ENCODE data around the gene UBE2L3.
"Not testable (repeated sequence)": the region's sequence is repeated elsewhere in the genome, so short reads cannot be mapped to it uniquely, and the experiment has no call there.

The UBE2L3 gene

DNA sequence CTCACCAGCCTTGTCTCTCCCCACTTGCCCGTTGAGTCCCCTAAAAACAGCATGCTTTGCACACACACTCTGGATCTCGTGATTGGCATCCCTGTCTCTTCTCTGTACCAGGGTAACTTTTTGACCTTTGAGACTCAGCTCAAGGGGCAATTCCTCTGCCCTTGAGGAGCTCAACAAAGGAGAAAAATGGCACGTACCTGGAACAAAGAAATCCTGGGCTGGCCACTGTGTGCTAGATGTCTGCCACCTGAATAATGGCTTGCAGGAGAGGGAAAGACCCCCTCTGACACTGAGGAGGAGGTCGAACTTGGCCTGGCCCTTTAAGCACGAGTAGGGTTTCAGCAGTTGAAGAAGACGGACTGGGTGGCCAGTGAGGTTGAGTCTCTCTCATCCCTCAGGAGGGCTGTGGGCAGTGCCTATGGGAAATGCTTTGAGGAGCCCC, 5.8 kb downstream of the UBE2L3 start:
- DNase-seq = no peak

DNA sequence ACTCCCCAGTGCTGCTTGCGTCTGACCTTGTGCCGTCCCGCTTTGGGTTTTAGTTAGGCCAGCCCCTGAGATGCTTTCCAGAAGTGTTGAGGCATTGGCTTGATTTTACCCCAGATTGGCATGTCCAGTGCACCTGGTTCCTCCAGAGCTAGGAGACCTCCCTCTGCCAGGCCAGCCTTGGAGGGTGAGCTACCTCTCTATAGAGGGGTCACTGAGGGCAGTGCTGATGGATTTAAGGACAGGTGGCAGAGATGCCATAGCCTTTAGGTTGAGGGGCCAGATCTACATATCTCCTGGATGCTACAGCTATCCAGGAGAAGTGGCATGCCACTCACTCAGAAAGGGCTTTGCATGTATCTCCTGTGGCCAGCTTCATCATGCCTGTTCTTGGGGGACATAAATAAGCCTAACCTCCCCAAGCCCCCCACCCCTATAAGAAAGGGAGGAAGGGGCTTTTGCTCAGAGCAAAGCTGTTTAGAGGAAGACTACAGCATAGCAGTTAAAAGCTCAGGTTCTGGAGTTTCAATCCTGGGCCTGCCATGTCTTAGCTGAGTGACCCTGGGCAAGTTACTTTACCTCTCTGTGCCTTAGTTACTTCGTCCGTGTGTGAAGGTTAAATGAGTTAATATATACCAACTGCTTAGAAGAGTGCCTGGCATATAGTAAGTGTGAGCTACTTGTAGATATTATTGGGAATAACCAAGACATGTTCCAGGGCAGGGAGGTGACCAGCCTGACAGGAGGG, 6.4 kb downstream of the UBE2L3 start:
- DNase-seq = no peak

DNA sequence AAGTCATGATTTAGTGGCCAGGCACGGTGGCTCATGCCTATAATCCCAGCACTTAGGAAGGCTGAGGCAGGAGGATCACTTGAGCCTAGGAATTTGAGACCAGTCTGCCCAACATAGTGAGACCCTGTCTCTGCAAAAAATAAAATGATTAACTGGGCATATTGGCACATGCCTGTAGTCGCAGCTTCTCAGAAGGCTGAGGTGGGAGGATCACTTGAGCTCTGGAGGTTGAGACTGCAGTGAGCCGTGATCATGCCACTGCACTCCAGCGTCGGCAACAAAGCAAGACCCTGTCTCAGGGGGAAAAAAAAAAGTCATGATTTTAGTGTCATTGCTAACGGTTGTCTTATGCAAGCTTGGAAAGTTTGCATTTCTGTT, 11.9 kb downstream of the UBE2L3 start:
- DNase-seq = no peak

DNA sequence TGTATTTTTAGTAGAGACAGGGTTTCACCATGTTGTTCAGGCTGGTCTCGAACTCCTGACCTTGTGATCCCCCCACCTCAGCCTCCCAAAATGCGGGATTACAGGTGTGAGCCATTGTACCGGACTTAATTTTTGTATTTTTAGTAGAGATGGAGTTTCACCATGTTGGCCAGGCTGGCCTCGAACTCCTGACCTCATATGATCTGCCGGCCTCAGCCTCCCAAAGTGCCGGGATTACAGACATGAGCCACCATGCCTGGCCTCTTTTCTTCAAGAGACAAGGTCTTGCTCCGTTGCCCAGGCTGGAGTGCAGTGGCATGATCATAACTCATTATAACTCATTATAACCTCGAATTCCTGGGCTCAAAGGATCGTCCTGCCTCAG, 13.1 kb downstream of the UBE2L3 start:
- DNase-seq = not testable (repeated sequence)

DNA sequence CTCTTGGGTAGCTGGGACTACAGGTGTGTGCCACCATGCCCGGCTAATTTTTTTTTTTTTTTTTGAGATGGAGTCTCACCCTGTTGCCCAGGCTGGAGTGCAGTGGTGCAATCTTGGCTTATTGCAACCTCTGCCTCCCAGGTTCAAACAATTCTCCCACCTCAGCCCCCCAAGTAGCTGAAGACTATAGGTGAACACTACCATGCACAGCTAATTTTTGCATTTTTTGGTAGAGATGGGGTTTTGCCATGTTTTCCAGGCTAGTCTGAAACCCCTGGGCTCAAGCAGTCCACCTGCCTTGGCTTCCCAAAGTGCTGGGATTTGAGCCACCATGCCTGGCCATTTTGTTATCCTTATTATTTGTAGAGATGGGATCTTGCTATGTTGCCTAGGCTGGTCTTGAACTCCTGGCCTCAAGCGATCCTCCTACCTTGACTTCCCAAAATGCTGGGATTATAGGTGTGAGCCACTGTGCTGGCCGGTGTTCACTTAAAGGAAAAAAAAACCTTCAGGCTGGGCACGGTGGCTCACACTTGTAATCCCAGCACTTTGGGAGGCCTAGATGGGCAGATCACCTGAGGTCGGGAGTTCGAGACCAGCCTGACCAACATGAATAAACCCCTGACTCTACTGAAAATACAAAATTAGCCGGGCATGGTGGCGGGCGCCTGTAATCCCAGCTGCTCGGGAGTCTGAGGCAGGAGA, 13.6 kb downstream of the UBE2L3 start:
- DNase-seq = not testable (repeated sequence)

DNA sequence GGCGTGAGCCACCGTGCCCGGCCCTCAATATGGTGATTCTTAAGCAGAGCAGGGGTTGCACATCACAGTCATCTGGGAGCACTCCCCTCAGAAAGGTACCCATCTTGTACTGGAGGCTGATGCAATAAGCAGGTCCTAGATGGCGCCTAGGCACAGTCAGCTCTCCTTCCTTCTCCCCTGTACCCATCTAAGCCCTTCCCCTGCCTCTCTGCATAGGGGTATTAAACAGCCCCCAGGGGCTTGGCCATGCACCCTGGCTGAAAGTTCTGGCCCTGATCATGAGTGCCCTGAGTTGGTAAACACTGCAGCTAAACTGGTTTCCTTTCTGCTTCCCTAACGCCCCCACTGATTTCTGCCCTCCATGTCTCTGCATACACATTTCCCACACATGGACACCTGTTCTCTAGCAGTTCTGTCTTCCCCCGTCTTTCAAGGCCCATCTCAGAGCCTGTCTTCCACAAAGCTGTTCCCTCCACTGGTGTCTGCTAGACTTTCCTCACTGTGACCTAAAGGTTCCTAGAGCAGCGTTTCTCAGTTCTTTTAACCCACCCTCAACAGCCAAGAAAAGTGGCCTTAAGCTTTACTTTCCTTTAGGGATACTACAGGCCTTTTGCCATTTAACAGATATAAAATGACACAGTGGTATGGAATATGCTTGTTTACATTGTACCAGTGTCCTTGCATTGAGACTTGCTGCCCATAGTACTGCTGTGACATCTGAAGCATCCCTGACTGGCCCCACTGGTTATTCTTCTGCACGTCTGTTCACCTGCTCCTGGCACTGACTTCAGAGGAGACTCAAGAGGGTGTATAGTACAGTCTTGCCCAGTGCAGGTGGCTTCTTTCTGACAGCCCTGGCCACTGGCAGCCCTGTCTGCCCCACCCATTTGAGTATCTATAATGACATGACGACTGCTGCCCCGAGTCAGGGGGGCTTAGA, 15.6 kb downstream of the UBE2L3 start:
- DNase-seq = no peak

DNA sequence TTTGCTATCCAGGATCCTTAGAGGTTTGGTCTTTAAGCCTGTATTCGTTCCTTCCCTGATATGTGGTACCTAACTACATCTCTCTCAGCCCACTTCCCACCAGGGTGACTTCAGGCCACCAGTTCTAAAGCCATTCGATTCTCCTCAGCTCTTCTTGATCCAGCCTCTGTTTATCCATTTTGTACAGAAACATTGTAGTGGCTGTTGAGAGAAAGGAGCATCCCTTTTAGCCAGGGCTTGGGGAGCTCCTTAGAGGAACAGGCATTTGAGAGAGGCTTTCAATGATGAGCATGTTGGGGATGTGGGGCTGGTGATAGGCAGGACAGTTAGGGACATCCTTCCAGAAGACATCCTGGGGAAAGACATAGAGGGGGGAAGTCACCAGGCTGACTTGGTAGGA, 17.9 kb downstream of the UBE2L3 start:
- no peak for DNase-seq

DNA sequence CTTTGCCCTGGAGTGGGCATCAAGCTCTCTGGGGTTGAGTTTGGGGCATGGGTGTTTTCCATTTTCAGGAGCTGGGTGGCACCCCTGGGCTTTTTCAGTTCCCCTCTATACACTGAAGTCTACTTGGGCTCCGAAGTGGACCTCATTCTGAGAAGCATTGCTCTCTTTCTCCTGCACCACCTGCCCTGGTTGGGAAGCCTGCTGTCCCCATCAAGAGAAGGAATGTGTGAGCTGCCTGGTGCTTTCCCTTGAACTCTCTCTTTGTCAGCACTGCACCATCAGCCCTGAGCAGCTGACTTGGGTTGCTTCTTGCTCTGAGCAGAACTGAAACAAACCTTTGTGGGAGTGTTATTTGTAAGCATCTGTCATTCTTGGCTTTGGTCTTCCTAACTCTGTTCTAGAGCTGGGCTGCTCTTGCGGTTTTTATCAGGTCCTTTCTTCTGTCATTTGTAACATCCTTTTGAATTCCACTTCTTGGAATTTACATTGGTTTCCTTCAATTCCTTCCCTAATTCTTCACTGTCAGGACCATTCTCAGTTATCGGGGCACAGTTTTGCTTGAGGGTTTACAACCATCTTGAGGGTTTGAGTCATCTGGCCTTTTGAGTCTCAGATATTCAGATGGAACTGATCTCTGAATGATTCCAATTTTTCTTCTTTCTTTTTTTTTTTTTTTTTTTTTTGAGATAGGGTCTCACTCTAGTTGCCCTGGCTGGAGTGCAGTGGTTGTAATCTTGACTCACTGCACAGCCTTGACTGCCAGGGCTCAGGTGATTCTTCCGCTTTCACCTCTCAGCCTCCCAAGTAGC, 20.5 kb downstream of the UBE2L3 start:
- DNase-seq = no peak

DNA sequence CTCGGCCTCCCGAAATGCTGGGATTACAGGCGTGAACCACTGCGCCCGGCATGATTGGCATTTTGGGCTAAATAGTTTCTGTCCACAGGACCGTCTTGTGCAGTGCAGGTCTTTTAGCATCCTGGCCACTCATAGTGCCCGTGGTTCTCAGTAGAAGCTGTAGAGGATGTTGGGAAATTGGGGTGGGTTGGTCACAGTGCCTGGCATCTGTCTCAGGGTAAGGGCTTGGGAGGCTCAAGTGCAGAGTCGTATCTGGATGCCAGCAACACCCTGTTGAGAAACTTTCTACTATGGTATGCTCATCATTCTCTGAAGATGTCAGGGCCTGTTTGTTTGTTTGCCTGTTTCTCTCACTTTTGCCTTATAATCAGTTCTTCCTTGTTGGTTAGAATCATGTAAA, 21.9 kb downstream of the UBE2L3 start:
- DNase-seq = no peak

DNA sequence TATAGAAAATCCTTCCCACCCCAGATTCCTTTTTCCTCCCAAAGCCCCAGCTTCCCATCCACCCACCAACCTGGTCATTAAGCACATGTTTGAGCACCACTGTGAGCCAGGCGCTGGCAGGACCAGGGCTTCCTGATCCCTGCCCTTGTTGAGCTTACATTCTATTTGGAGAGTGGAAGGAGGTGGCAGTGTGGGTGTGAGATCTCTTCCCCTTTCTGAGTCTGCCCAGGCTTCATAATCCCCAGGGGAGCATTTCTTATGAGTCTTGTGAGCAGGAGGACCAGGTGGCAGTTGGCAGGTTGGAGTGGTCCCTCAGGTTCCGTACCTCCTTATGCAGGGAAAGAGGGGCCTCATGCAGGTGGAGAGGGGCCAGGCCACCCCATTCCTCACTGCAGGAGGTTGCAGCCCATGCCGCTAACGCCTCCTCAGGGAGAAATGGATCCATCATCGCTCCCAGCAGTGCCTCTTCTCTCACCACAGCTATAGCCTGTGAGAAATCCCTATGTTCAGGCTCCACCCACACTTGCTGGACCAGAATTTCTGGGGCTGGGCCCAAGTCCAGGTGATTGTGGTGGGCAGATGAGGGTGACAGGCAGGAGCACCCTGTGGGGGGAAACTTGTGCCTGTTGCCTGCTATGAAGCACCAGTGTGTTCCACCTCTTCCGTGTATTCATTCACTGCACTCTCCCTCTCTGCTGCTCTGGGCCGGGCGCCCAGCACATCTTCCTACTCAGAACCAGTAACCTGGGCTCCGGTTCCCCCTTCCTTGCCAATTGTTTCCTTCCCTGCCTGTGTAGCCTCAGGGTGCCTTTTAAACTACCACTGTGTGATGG, 23.5 kb downstream of the UBE2L3 start:
- DNase-seq = no peak

DNA sequence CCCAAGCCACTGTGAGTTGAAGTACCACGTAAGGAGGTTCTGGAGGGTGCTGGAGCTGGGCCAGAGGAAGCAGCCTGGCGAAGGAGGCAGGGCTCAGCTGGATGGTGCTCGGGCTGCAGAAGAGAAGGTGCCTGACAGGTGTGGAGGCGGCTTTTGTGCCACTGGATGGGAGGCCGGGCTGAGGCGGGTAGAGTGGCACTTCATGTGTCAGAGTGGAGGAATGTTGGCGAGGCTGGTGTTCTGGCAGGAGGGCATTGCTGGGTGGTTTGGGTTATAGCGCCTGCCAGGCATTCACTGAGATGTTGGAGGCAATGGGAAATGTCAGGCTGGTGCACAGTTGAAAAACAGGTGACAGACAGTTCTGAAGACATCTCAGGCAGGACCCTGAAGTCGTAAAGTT, 24.2 kb downstream of the UBE2L3 start:
- no peak for DNase-seq

DNA sequence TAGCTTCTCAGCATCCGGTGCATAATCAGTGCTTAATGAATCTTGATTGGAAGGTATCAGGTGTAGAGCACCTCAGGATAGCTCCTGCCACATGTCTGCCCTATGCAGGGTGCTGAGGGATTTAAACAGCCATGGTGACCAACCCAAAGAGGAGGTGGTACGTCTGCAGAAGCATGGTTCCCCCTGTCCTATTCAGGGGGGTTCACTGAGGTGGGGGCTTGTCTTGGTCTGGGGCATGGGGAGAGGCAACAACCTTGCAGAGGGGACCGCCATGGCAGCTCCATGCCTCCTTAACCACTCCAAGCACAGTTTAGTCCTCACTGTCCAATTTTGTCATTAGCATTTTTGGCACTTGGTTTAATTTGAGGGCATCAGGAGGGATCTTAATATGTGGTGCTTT, 24.9 kb downstream of the UBE2L3 start:
- no peak for DNase-seq

DNA sequence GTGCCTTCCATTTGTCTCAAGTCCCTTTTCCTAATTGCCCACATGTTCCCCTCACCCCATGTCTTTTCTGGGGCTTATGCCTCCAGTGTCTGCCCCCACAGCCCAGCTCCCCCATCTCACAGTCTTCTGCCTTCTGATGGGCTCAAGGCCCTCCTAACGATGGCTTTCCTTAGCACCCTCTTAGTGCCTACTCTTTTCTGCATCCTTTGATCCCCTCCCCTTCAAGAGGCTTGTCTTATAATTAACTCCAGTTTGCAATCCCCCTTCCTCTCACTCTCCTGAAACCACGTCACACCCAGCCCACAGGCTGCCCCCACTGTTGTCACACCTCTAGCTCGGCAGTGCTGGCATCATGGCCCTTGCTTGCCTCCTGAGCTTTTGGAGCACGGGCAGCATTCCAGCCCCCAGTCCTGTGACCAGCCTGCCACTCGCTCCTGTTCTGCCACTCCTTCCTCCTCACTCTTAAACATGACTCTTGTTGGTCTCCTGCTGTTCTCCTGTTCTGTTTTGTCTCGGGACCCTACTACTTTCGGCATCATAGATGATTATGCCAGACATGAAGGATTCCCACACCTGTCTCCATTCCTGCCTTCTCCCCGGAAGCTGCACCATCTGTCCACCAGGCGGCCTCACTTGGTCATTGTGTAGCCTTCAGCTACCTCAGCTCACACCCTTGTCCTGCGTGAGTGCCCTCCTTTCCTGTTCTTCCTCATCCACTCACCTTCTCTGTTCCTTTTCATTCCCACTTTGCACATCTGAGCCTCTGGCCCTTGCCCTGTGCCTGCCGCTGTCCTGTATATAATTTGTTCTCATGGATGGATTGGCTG, 26.1 kb downstream of the UBE2L3 start:
- DNase-seq = no peak

DNA sequence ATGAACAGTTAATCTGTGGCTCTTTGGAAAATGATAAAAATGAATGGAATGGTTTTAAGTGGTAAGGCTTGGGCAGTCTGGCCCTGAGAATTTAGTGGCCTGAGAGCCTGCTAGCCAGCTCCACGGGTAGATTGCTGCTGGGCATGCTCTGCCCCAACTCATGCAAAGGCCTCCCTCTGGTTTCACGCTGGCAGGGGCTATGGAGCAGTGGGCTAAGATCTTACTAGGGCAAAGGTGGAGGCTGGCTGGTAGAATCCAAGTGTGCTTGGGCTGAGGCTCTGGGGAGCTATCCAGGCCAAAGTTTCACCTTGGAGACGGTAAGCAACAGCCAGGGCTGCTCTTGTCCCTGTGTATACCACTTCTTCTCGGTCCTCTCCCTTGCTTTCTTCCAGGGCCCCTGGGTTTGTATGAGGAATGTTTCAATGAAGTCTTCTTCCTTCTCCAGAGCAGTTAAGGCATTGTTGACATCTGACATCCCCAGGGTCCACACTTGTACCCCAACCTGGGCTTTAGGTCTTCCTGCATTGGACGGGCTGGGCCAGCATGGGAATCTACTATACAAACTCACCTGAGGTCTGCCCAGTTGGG, 27.4 kb downstream of the UBE2L3 start:
- DNase-seq = no peak

DNA sequence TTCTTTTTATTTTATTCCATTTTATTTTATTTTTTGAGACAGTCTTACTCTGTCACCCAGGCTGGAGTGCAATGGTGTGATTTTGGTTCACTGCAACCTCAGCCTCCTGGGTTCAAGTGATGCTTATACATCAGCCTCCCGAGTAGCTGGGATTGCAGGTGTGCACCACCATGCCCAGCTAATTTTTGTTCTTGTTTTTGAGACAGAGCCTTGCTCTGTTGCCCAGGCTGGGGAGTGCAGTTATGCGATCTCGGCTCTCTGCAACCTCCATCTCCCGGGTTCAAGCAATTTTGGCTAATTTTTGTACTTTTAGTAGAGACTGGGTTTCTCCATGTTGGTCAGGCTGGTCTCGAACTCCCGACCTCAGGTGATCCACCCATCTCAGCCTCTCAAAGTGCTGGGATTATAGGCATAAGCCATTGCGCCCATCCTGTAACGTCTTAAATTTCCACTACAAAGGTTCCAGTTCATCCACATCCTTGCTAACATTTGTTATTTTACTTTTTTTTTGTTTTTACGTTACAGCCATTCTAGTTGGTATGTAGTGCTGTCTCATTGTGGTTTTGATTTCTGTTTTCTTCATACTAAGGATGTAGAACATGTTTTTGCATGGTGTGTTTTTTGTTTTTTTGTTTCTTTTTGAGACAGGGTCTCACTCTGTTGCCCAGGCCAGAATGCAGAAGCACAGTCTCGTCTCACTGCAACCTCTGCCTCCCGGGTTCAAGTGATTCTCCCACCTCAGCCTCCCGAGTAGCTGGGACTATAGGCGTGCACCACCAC, 29.0 kb downstream of the UBE2L3 start:
- not testable (repeated sequence) for DNase-seq

DNA sequence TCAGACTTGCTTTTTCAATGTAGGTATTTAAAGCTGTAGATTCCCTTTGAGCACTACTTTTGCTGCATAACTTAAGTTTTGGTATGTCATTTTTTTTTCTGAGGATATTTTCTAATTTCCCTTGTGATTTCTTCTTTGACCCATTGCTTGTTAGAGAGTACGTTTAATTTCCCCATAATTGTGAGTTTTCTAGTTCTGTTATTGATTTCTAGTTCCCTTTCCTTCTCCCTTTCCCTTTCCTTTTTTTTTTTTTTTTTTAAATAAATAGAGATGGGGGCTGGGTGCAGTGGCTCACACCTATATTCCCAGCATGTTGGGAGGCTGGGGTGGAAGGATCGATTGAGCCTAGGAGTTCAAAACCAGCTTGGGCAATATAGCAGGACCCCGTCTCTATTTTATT, 30.8 kb downstream of the UBE2L3 start:
- DNase-seq = no peak

DNA sequence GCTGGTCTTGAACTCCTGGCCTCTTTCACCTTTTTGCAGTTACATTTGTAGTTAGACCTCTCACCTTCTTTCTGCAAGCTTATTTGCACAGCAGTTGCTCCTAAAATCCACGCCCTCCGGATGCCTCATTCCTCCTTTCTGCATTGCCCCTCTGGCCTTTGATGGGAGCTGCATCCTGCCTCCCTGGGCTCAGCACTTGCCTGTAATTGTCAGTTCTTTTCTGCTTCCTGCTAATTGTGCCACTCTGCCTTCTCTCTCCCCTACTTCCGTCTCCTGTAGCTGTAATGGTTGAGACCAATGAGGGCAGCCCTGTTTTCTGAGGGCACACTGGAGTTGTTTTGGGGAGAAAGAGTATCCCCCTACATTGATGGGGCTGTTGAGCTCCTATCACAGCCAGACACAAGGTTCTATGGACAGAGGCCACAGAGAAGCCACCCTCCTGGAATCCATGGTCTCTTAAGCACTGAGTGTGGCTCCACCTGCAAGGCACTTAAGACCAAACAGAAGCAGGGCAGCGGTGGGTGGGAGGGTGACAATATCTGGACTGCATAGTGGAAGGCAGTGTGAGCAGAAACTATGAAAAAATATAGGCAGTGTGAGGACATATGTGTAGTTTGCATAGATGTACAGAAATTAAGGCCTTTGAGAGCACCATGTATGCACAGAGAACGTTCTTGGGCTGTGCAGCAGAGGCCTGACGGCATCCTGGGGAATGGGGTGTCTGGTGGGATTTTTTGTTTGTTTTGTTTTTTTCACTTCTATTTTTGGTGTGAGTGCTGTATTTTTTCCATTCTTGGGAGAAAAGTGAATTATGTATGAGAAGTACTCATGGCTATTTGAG, 31.8 kb downstream of the UBE2L3 start:
- DNase-seq = no peak

DNA sequence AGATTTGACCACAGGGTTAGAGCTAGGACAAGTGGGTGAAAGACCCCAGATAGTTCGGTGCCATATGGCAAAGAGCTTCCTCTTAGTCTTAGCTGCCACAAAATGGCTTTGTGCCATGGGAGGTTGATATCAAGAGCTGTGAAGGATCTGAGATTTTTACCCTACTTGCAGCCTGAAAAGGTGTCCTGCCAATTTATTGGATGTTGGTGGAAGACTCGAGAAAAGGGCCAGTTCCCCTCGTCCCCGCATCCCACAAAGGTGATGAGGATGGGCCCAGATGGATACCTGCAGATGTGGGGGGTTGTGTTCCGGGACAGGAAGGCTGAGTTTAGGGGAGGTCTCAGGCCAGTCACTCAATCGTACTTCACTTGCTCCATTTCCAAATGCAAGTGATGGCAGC, 35.1 kb downstream of the UBE2L3 start:
- DNase-seq = no peak

DNA sequence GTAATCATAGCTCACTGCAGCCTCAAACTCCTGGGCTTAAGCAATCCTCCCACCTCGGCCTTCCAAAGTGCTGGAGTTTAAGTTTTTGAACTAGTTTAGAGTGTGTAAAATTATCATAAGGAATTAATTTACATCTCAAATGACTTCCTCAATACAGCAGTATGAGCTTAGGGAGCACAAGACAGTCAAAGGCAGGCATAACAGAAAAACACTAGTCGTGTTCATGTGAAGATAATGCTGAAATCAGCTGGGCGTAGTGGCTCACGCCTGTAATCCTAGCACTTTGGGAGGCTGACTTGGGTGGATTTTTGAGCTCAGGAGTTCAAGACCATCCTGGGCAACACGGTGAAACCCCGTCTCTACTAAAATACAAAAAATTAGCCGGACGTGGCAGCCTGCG, 36.5 kb downstream of the UBE2L3 start:
- no peak for DNase-seq

All from CD4-positive, alpha-beta T cell treated with Interleukin-17A for 4 hours (primary cell).